ENCODE measurements around the gene GALNT18.

The GALNT18 gene

DNA sequence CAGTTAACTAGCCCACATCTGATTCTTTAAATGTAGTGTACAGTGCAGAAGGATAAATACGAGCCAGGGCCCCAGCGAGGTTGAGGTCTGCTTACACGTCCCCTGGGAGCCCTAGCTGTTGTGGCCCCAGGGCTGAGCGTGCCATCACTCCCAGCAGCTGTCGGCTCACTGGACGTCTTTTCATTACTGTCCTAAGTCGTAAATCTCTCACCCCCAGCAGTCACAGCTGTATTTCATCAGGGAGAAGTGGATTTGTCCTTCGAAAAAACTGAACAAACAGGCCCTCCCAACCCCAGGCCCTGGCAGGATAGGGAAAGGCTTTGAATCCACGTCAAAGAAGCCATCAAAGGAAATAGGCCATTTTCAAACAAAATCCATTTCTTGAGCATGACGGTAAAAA is 158.4 kb downstream of the GALNT18 start (continued):
- TF ChIP-seq, protein P1, sequence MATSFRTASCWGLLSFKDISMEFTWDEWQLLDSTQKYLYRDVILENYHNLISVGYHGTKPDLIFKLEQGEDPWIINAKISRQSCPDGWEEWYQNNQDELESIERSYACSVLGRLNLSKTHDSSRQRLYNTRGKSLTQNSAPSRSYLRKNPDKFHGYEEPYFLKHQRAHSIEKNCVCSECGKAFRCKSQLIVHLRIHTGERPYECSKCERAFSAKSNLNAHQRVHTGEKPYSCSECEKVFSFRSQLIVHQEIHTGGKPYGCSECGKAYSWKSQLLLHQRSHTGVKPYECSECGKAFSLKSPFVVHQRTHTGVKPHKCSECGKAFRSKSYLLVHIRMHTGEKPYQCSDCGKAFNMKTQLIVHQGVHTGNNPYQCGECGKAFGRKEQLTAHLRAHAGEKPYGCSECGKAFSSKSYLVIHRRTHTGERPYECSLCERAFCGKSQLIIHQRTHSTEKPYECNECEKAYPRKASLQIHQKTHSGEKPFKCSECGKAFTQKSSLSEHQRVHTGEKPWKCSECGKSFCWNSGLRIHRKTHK (tag by site-specific recombination; IDR thresholded peaks at IDR 0.05) = no peak
- TF ChIP-seq ZNF274 (IDR thresholded peaks at IDR 0.05; ENCODE audit: low read length) (no peak), ZNF274 (tag by site-specific recombination; IDR thresholded peaks at IDR 0.05; ENCODE audit: borderline replicate concordance) (no peak), ZNF585B (tag by site-specific recombination; IDR thresholded peaks at IDR 0.05) (no peak), ZBTB1 (tag by site-specific recombination; IDR thresholded peaks at IDR 0.05) (no peak), ZNF521 (tag by site-specific recombination; IDR thresholded peaks at IDR 0.05) (no peak), ZEB2 (tag by site-specific recombination; IDR thresholded peaks at IDR 0.05) (peak; percentile 88), ZNF394 (tag by site-specific recombination; IDR thresholded peaks at IDR 0.05; ENCODE audit: borderline replicate concordance) (peak; percentile 22; the same call in 1 of the 2 replicates), ZNF664 (tag by site-specific recombination; IDR thresholded peaks at IDR 0.05) (no peak), ZNF561 (tag by site-specific recombination; IDR thresholded peaks at IDR 0.05; ENCODE audit: borderline replicate concordance) (0 out of 2 replicates have a peak, but pooled peaks have one; percentile 69), ZNF529 (tag by site-specific recombination; IDR thresholded peaks at IDR 0.05; ENCODE audit: insufficient replicate concordance) (no peak), ZNF558 (tag by site-specific recombination; IDR thresholded peaks at IDR 0.05) (no peak), ZNF211 (tag by site-specific recombination; IDR thresholded peaks at IDR 0.05; ENCODE audit: low read depth) (no peak), ZNF629 (tag by site-specific recombination; IDR thresholded peaks at IDR 0.05) (peak; percentile 76), ZSCAN30 (tag by site-specific recombination; IDR thresholded peaks at IDR 0.05) (peak; percentile 73), ZBTB17 (tag by site-specific recombination; IDR thresholded peaks at IDR 0.05) (peak; percentile 43), REPIN1 (tag by site-specific recombination; IDR thresholded peaks at IDR 0.05; ENCODE audit: low read depth) (no peak), RBAK (tag by site-specific recombination; IDR thresholded peaks at IDR 0.05) (no peak), ZNF623 (tag by site-specific recombination; IDR thresholded peaks at IDR 0.05) (peak; percentile 12; the same call in 1 of the 2 replicates), ZNF701 (tag by site-specific recombination; IDR thresholded peaks at IDR 0.05) (no peak)
- TF ChIP-seq, protein P2, sequence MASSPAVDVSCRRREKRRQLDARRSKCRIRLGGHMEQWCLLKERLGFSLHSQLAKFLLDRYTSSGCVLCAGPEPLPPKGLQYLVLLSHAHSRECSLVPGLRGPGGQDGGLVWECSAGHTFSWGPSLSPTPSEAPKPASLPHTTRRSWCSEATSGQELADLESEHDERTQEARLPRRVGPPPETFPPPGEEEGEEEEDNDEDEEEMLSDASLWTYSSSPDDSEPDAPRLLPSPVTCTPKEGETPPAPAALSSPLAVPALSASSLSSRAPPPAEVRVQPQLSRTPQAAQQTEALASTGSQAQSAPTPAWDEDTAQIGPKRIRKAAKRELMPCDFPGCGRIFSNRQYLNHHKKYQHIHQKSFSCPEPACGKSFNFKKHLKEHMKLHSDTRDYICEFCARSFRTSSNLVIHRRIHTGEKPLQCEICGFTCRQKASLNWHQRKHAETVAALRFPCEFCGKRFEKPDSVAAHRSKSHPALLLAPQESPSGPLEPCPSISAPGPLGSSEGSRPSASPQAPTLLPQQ (tag by site-specific recombination; IDR thresholded peaks at IDR 0.05) = peak; percentile 41; the same call in 1 of the 2 replicates
- TF ChIP-seq, protein P3, sequence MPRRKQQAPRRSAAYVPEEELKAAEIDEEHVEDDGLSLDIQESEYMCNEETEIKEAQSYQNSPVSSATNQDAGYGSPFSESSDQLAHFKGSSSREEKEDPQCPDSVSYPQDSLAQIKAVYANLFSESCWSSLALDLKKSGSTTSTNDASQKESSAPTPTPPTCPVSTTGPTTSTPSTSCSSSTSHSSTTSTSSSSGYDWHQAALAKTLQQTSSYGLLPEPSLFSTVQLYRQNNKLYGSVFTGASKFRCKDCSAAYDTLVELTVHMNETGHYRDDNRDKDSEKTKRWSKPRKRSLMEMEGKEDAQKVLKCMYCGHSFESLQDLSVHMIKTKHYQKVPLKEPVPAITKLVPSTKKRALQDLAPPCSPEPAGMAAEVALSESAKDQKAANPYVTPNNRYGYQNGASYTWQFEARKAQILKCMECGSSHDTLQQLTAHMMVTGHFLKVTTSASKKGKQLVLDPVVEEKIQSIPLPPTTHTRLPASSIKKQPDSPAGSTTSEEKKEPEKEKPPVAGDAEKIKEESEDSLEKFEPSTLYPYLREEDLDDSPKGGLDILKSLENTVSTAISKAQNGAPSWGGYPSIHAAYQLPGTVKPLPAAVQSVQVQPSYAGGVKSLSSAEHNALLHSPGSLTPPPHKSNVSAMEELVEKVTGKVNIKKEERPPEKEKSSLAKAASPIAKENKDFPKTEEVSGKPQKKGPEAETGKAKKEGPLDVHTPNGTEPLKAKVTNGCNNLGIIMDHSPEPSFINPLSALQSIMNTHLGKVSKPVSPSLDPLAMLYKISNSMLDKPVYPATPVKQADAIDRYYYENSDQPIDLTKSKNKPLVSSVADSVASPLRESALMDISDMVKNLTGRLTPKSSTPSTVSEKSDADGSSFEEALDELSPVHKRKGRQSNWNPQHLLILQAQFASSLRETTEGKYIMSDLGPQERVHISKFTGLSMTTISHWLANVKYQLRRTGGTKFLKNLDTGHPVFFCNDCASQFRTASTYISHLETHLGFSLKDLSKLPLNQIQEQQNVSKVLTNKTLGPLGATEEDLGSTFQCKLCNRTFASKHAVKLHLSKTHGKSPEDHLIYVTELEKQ (tag by site-specific recombination; IDR thresholded peaks at IDR 0.05; ENCODE audit: borderline replicate concordance) = peak; percentile 97
- TF ChIP-seq, protein P4, sequence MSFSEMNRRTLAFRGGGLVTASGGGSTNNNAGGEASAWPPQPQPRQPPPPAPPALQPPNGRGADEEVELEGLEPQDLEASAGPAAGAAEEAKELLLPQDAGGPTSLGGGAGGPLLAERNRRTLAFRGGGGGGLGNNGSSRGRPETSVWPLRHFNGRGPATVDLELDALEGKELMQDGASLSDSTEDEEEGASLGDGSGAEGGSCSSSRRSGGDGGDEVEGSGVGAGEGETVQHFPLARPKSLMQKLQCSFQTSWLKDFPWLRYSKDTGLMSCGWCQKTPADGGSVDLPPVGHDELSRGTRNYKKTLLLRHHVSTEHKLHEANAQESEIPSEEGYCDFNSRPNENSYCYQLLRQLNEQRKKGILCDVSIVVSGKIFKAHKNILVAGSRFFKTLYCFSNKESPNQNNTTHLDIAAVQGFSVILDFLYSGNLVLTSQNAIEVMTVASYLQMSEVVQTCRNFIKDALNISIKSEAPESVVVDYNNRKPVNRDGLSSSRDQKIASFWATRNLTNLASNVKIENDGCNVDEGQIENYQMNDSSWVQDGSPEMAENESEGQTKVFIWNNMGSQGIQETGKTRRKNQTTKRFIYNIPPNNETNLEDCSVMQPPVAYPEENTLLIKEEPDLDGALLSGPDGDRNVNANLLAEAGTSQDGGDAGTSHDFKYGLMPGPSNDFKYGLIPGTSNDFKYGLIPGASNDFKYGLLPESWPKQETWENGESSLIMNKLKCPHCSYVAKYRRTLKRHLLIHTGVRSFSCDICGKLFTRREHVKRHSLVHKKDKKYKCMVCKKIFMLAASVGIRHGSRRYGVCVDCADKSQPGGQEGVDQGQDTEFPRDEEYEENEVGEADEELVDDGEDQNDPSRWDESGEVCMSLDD (tag by site-specific recombination; IDR thresholded peaks at IDR 0.05) = no peak
- TF ChIP-seq, protein P5, sequence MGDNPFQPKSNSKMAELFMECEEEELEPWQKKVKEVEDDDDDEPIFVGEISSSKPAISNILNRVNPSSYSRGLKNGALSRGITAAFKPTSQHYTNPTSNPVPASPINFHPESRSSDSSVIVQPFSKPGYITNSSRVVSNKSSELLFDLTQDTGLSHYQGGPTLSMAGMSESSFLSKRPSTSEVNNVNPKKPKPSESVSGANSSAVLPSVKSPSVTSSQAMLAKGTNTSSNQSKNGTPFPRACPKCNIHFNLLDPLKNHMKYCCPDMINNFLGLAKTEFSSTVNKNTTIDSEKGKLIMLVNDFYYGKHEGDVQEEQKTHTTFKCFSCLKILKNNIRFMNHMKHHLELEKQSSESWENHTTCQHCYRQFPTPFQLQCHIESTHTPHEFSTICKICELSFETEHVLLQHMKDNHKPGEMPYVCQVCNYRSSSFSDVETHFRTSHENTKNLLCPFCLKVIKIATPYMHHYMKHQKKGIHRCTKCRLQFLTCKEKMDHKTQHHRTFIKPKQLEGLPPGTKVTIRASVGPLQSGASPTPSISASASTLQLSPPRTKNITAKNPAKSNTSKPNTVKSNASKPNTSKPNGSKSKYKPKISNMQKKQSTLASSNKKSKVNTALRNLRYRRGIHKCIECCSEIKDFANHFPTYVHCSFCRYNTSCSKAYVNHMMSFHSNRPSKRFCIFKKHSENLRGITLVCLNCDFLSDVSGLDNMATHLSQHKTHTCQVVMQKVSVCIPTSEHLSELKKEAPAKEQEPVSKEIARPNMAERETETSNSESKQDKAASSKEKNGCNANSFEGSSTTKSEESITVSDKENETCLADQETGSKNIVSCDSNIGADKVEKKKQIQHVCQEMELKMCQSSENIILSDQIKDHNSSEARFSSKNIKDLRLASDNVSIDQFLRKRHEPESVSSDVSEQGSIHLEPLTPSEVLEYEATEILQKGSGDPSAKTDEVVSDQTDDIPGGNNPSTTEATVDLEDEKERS (tag by site-specific recombination; IDR thresholded peaks at IDR 0.05) = no peak
- TF ChIP-seq, protein P6, sequence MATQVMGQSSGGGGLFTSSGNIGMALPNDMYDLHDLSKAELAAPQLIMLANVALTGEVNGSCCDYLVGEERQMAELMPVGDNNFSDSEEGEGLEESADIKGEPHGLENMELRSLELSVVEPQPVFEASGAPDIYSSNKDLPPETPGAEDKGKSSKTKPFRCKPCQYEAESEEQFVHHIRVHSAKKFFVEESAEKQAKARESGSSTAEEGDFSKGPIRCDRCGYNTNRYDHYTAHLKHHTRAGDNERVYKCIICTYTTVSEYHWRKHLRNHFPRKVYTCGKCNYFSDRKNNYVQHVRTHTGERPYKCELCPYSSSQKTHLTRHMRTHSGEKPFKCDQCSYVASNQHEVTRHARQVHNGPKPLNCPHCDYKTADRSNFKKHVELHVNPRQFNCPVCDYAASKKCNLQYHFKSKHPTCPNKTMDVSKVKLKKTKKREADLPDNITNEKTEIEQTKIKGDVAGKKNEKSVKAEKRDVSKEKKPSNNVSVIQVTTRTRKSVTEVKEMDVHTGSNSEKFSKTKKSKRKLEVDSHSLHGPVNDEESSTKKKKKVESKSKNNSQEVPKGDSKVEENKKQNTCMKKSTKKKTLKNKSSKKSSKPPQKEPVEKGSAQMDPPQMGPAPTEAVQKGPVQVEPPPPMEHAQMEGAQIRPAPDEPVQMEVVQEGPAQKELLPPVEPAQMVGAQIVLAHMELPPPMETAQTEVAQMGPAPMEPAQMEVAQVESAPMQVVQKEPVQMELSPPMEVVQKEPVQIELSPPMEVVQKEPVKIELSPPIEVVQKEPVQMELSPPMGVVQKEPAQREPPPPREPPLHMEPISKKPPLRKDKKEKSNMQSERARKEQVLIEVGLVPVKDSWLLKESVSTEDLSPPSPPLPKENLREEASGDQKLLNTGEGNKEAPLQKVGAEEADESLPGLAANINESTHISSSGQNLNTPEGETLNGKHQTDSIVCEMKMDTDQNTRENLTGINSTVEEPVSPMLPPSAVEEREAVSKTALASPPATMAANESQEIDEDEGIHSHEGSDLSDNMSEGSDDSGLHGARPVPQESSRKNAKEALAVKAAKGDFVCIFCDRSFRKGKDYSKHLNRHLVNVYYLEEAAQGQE (tag by site-specific recombination; IDR thresholded peaks at IDR 0.05) = no peak
